H1 (cell line): ENCODE data around the gene KXD1. TPM values are rescaled to one million over a fixed set of nuclear protein-coding genes. Genes with fewer than 3 reads are reported as not detected.

Source experiments
- CTCF ChIA-PET: fragments of 300-600 bp; sonication (Branson Sonifier 250); formaldehyde crosslinking; loops from one replicate; lab custom pipeline; 2021; ENCODE audit not compliant: partially characterized antibody; lab: Charles Lee
- POLR2A ChIA-PET: fragments of 300-600 bp; sonication (Branson Sonifier 250); formaldehyde crosslinking; loops from one replicate; lab custom pipeline; 2021; ENCODE audit warnings: inconsistent platforms; ENCODE audit not compliant: partially characterized antibody; lab: Charles Lee
- DNase-seq, 2 experiments: peaks; one replicate each; pipeline versions ENCODE4 v3.0.0 to v3.0.0-alpha.2; 2010 to 2022; ENCODE audit warnings: low spot score in 2 of 2, low read depth in 1 of 2, mixed read lengths in 1 of 2
- FAIRE-seq: peaks from 2 replicates; lab custom pipeline; 2011; peaks lifted over from hg19 to GRCh38; lab: Jason Lieb, UNC
- H2AFZ ChIP-seq: 2 replicates; pipeline ENCODE4 v1.8.1; 2012; ENCODE audit warnings: low read length, inconsistent platforms
- H2AK5ac ChIP-seq: 2 replicates; pipeline ENCODE4 v1.6.1; 2013; ENCODE audit warnings: low read depth, low read length
- H2BK120ac ChIP-seq: replicated peaks from 2 replicates; pipeline ENCODE3; 2013; ENCODE audit warnings: low read depth, low read length, inconsistent platforms
- H2BK12ac ChIP-seq: 2 replicates; pipeline ENCODE4 v1.6.1; 2013; ENCODE audit warnings: low read depth, low read length
- H2BK15ac ChIP-seq: 2 replicates; pipeline ENCODE4 v1.6.1; 2013; ENCODE audit warnings: low read length
- H2BK20ac ChIP-seq: 2 replicates; pipeline ENCODE4 v1.6.1; 2013; ENCODE audit warnings: low read length
- H2BK5ac ChIP-seq: 2 replicates; pipeline ENCODE4 v1.6.1; 2013; ENCODE audit warnings: low read depth, low read length
- H3K14ac ChIP-seq: 2 replicates; pipeline ENCODE4 v1.6.1; 2013; ENCODE audit warnings: inconsistent platforms; ENCODE audit not compliant: insufficient read length
- H3K18ac ChIP-seq: 2 replicates; pipeline ENCODE4 v1.6.1; 2013; ENCODE audit warnings: low read length; ENCODE audit errors: extremely low read depth
- H3K23ac ChIP-seq: 2 replicates; pipeline ENCODE4 v1.6.1; 2013; ENCODE audit warnings: inconsistent platforms; ENCODE audit not compliant: insufficient read length
- H3K23me2 ChIP-seq: 2 replicates; pipeline ENCODE4 v1.6.1; 2013; ENCODE audit warnings: low read depth, low read length
- H3K27ac ChIP-seq: 2 replicates; pipeline ENCODE4 v1.6.1; 2011; ENCODE audit warnings: low read depth, low read length, inconsistent platforms
- H3K27me3 ChIP-seq, 4 experiments: replicated peaks in 1 of 4; 1 replicate in 1 of 4; 2 replicates in 3 of 4; pipeline versions ENCODE4 v1.6.1 to v1.8.1; 2011 to 2013; ENCODE audit warnings: low read length in 3 of 4, mild to moderate bottlenecking in 3 of 4, inconsistent platforms in 2 of 4, mixed read lengths in 2 of 4, moderate library complexity in 1 of 4; ENCODE audit not compliant: control insufficient read depth in 3 of 4, insufficient read depth in 3 of 4; ENCODE audit errors: extremely low read depth in 1 of 4
- H3K36me3 ChIP-seq, 4 experiments: 2 replicates each; pipeline versions ENCODE4 v1.6.1 to v1.8.1; 2011 to 2013; ENCODE audit warnings: mild to moderate bottlenecking in 4 of 4, low read length in 3 of 4, moderate library complexity in 2 of 4, control low read depth in 1 of 4, inconsistent platforms in 1 of 4; ENCODE audit not compliant: insufficient read depth in 4 of 4, control insufficient read depth in 2 of 4
- H3K4ac ChIP-seq: replicated peaks from 2 replicates; pipeline ENCODE3; 2013; ENCODE audit warnings: low read length, low read depth, mixed read lengths, inconsistent platforms; ENCODE audit not compliant: insufficient read length
- H3K4me1 ChIP-seq, 4 experiments: replicated peaks in 1 of 4; 1 replicate in 1 of 4; 2 replicates in 3 of 4; pipeline versions ENCODE4 v1.6.1 to v1.8.1; 2011 to 2013; ENCODE audit warnings: low read length in 3 of 4, inconsistent platforms in 2 of 4, mixed read lengths in 1 of 4; ENCODE audit not compliant: insufficient read depth in 4 of 4, control insufficient read depth in 3 of 4
- H3K4me2 ChIP-seq, 2 experiments: 2 replicates each; pipeline versions ENCODE4 v1.6.1 to v1.8.1; 2011 to 2013; ENCODE audit warnings: low read depth in 2 of 2, low read length in 2 of 2, control low read depth in 1 of 2, inconsistent platforms in 1 of 2, mild to moderate bottlenecking in 1 of 2; ENCODE audit not compliant: insufficient read depth in 1 of 2
- H3K4me3 ChIP-seq, 4 experiments: fragments of 200-600, 300-600 bp in 1 of 4; sonication (generic), shearing (Covaris generic), sonication (Bioruptor Twin) in 1 of 4; 2 replicates each; pipeline versions ENCODE4 v1.5.1 to v1.8.1; 2011 to 2016; ENCODE audit warnings: low read length in 4 of 4, low read depth in 3 of 4, control low read depth in 2 of 4, inconsistent platforms in 2 of 4, mild to moderate bottlenecking in 2 of 4, mixed read lengths in 1 of 4, moderate library complexity in 1 of 4; ENCODE audit not compliant: insufficient read depth in 2 of 4; ENCODE audit errors: extremely low read depth in 1 of 4
- H3K56ac ChIP-seq: replicated peaks from 2 replicates; pipeline ENCODE3; 2013; ENCODE audit warnings: low read depth, mild to moderate bottlenecking, mixed read lengths, low read length, inconsistent platforms; ENCODE audit not compliant: insufficient read length
- H3K79me1 ChIP-seq: 2 replicates; pipeline ENCODE4 v1.6.1; 2013; ENCODE audit warnings: low read depth, low read length, control low read depth
- H3K79me2 ChIP-seq, 2 experiments: 2 replicates each; pipeline versions ENCODE4 v1.6.1 to v1.8.1; 2012 to 2013; ENCODE audit warnings: low read length in 2 of 2, mild to moderate bottlenecking in 2 of 2, inconsistent platforms in 1 of 2; ENCODE audit not compliant: insufficient read depth in 2 of 2, control insufficient read depth in 1 of 2
- H3K9ac ChIP-seq, 4 experiments: replicated peaks in 1 of 4; 1 replicate in 1 of 4; 2 replicates in 3 of 4; pipeline versions ENCODE4 v1.6.1 to v1.8.1; 2011 to 2013; ENCODE audit warnings: low read depth in 3 of 4, low read length in 3 of 4, control low read depth in 2 of 4, mild to moderate bottlenecking in 2 of 4, moderate library complexity in 2 of 4, inconsistent platforms in 1 of 4; ENCODE audit errors: extremely low read depth in 1 of 4
- H3K9me3 ChIP-seq, 2 experiments: 2 replicates each; pipeline versions ENCODE4 v1.6.1 to v1.8.1; 2012 to 2013; ENCODE audit warnings: mild to moderate bottlenecking in 2 of 2, moderate library complexity in 2 of 2, control low read depth in 1 of 2, inconsistent platforms in 1 of 2, low read depth in 1 of 2, low read length in 1 of 2, mixed read lengths in 1 of 2; ENCODE audit not compliant: insufficient read depth in 2 of 2
- H4K20me1 ChIP-seq, 2 experiments: replicated peaks in 1 of 2; 2 replicates each; pipeline versions ENCODE3 to v1.8.1; 2011 to 2013; ENCODE audit warnings: inconsistent platforms in 2 of 2, low read length in 2 of 2, mild to moderate bottlenecking in 1 of 2; ENCODE audit not compliant: insufficient read depth in 2 of 2, control insufficient read depth in 1 of 2
- H4K5ac ChIP-seq: 2 replicates; pipeline ENCODE4 v1.6.1; 2013; ENCODE audit warnings: low read length, low read depth, mixed read lengths, inconsistent platforms; ENCODE audit not compliant: insufficient read length
- H4K8ac ChIP-seq: 2 replicates; pipeline ENCODE4 v1.8.0; 2013; ENCODE audit warnings: mild to moderate bottlenecking, moderate library complexity, low read length, inconsistent platforms; ENCODE audit not compliant: insufficient read depth; ENCODE audit errors: extremely low read depth
- H4K91ac ChIP-seq: replicated peaks from 2 replicates; pipeline ENCODE3; 2013; ENCODE audit warnings: low read length, mixed read lengths, inconsistent platforms; ENCODE audit not compliant: insufficient read length
- BACH1 ChIP-seq: IDR thresholded peaks from 2 replicates; pipeline ENCODE4 v1.6.1; 2012; ENCODE audit warnings: low read length, improper control_type of control experiment
- JUND ChIP-seq: IDR thresholded peaks from 2 replicates; pipeline ENCODE4 v1.6.1; 2011; ENCODE audit warnings: mild to moderate bottlenecking, improper control_type of control experiment, low read length
- RNF2 ChIP-seq: fragments of 200-900, 300-1000 bp; sonication (generic); IDR thresholded peaks from 2 replicates; pipeline ENCODE4 v1.7.1; 2016; ENCODE audit warnings: borderline replicate concordance, low read depth, mild to moderate bottlenecking, antibody characterized with exemption, low read length; ENCODE audit not compliant: poor library complexity, severe bottlenecking; ENCODE audit errors: missing control alignments
- TEAD4 ChIP-seq: IDR thresholded peaks from 2 replicates; pipeline ENCODE4 v1.6.1; 2012; ENCODE audit warnings: low read depth, low read length, inconsistent platforms, mixed read lengths
- WGBS, 2 experiments: shearing (Covaris generic) in 1 of 2; methylation state at CpG; one replicate each; pipeline versions ENCODE4 v1.1.6 to v1.1.7; 2013 to 2015; ENCODE audit warnings: low lambda C conversion rate in 2 of 2, mixed read lengths in 2 of 2, inconsistent platforms in 1 of 2, low coverage in 1 of 2, missing lambda C conversion rate in 1 of 2; ENCODE audit not compliant: insufficient replicate concordance in 2 of 2, insufficient coverage in 1 of 2, insufficient read length in 1 of 2; ENCODE audit errors: extremely low coverage in 1 of 2, missing lambda C conversion rate in 1 of 2; 5-methylcytosine and 5-hydroxymethylcytosine counted together
- polyA plus RNA-seq, 7 experiments: library from polyadenylated mRNA; depleted of rRNA in 3 of 7; stranded (reverse) in 5 of 7; unstranded in 2 of 7; fragments of >200 nt in 5 of 7; fragments of 200-250 nt in 2 of 7; gene quantifications; 1 replicate in 5 of 7; 2 replicates in 1 of 7; 4 replicates in 1 of 7; pipeline versions ENCODE4 v1.2.1 to v1.2.3, GENCODE V29; 2011 to 2013; ENCODE audit warnings: missing spikeins in 2 of 7, mixed read lengths in 2 of 7
- total RNA-seq: library from RNA; stranded (reverse); fragmentation: NEBNext Ultra II Directional; extraction: Animal tissue kit (Norgen Biotek cat#: 25700); gene quantifications from 2 replicates; pipeline ENCODE4 v1.2.1, GENCODE V29; 2021

Gene KXD1
- total and polyA plus RNA-seq, 2 of the 8 experiments (the other 6 are each of a cell fraction or from before 2014, with no cell fraction given), result 115 to 267 TPM

DNA sequence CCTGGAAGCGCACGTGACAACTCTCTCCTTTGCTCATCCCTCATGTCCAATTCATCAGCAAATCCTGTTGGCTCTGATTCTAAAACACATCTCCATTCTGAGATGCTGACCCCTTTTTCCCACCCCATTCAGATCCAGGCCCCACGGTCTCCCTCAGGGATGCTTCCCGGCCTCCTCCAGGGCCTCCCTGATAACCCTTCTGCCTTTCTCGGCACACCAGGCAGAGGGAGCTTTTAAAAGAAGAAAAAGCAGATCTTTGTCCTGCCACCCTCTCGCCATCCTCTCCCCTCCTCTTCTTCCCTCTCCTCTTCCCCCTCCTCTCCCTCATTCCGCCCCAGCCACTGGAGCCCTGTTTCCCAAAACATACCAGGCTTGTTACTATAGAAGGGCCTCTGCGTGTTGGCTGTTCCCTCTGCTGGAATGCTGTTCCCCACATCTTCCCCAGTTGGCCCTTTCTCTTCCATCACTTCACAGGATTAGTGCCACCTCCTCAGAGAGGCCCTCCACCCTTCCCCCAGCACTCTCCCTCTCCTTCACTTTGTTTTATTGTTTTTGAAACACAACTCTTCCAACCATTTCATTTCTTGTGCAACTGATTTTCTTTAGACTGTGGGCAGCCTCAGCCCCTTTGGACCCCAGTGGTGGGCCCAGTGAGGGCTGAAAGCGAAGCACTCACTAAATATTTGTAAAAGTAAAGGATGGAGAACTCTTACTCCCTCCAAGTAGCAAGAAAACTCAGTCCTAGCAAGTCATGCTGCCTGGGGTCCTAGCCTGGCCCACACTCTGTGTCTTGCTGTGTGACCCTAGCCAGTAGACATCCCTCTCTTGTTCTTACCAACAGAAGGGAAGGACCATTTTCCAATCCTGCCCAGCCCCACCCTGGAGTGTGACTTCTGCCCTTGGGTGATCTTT is 51.4 kb downstream of the KXD1 start:
- Histone ChIP-seq H3K23me2 (peaks cover 24% of the 10 kb centered on the region), H3K23ac (no peak overlapping the region), H3K14ac (no peak overlapping the region), H4K5ac (no peak overlapping the region), H3K56ac (no peak overlapping the region), H3K79me2 (no peaks in the 10 kb centered on the region), H3K79me1 (no peaks in the 10 kb centered on the region), H3K9ac (no peak overlapping the region), H2BK15ac (0 out of 2 replicates have a peak overlapping the region, but pooled peaks have one; percentile 72), H3K4me2 (peak overlapping the region in 1 of 2 experiments; percentile 95; a peak in 2 of 4 replicates), H2BK12ac (peak overlapping the region; percentile 35; the same call in 1 of the 2 replicates), H3K36me3 (peaks cover 0 to 17% (median 0%) of the 10 kb centered on the region in 4 experiments; a peak in 1 of 8 replicates), H2AFZ (no peak overlapping the region), H4K8ac (no peak overlapping the region), H3K4me3 (no peak overlapping the region), H2BK5ac (peak overlapping the region; percentile 1; the same call in 1 of the 2 replicates), H3K27ac (no peak overlapping the region), H3K9me3 (no peaks in the 10 kb centered on the region), H3K18ac (no peak overlapping the region; the same call in 1 of the 2 replicates), H4K20me1 (peaks cover 0 to 20% of the 10 kb centered on the region in 2 experiments), H2AK5ac (no peak overlapping the region), H4K91ac (peak overlapping the region; percentile 73), H3K27me3 (peaks cover 88 to 96% (median 96%) of the 10 kb centered on the region in 4 experiments), H3K4ac (peak overlapping the region; percentile 44), H3K4me1 (peaks cover 32 to 64% (median 46%) of the 10 kb centered on the region in 4 experiments), H2BK20ac (peak overlapping the region; percentile 66; the same call in 1 of the 2 replicates), H2BK120ac (peak overlapping the region; percentile 13)
- WGBS, 2 experiments, result 33% methylated on average over 8 of the region's 9 CpGs; no CpG with 5 or more reads in 1 of the 2 experiments
- POLR2A ChIA-PET, result interaction anchor here (0.8 to 1.1 kb wide), 2 partner anchors 12 to 63 kb away, joined by 3 read pairs; no protein-coding TSS in a partner anchor
- FAIRE-seq, result no peak
- no peak for DNase-seq
- CTCF ChIA-PET, result interaction anchor here (0.6 to 1.7 kb wide), 5 partner anchors 10 to 135 kb away, joined by 3 to 5 read pairs (median 3); no protein-coding TSS in a partner anchor
- no peak for TF ChIP-seq JUND
- peak; percentile 5 for TF ChIP-seq RNF2
- no peak for TF ChIP-seq TEAD4
- TF ChIP-seq BACH1, result no peak
